ENCODE results near the gene RBM41.

Gene RBM41

GRCh38 chrX:107050195-107050709, 68.4 kb downstream of the RBM41 start:
- no peak overlapping the region for H3K4me3 ChIP-seq (ENCODE audit: low read depth, low read length)
- TF ChIP-seq CTCF (IDR thresholded peaks at IDR 0.05; ENCODE audit: low read depth, low read length, missing control alignments) = no peak
- no peaks in the 10 kb centered on the region for H3K27me3 ChIP-seq (replicated peaks)
- no peaks in the 10 kb centered on the region for H3K36me3 ChIP-seq (replicated peaks)
- no peak overlapping the region for H3K27ac ChIP-seq
- in situ Hi-C loops (cut with HindIII; ENCODE audit: low pct_ligation_motif_present, low sequenced_read_pairs) = no loop called here
- DNase-seq = no peak

GRCh38 chrX:107047622-107048021, 71.0 kb downstream of the RBM41 start:
- no peak for DNase-seq
- in situ Hi-C loops (cut with HindIII; ENCODE audit: low pct_ligation_motif_present, low sequenced_read_pairs) = no loop called here
- Histone ChIP-seq H3K4me3 (ENCODE audit: low read depth, low read length) (no peak overlapping the region), H3K27me3 (replicated peaks) (no peaks in the 10 kb centered on the region), H3K27ac (no peak overlapping the region), H3K36me3 (replicated peaks) (no peaks in the 10 kb centered on the region)
- TF ChIP-seq CTCF (IDR thresholded peaks at IDR 0.05; ENCODE audit: low read depth, low read length, missing control alignments) = no peak

GRCh38 chrX:107029752-107030151, 88.9 kb downstream of the RBM41 start:
- H3K27me3 ChIP-seq (replicated peaks) = no peaks in the 10 kb centered on the region
- no peak overlapping the region for H3K4me3 ChIP-seq (ENCODE audit: low read depth, low read length)
- no peak overlapping the region for H3K27ac ChIP-seq
- in situ Hi-C loops (cut with HindIII; ENCODE audit: low pct_ligation_motif_present, low sequenced_read_pairs) = no loop called here
- TF ChIP-seq CTCF (IDR thresholded peaks at IDR 0.05; ENCODE audit: low read depth, low read length, missing control alignments) = no peak
- H3K36me3 ChIP-seq (replicated peaks) = no peaks in the 10 kb centered on the region
- no peak for DNase-seq

GRCh38 chrX:107025545-107025944, 93.1 kb downstream of the RBM41 start:
- peak; percentile 60 for TF ChIP-seq CTCF (IDR thresholded peaks at IDR 0.05; ENCODE audit: low read depth, low read length, missing control alignments)
- Histone ChIP-seq H3K36me3 (replicated peaks) (no peaks in the 10 kb centered on the region), H3K27ac (no peak overlapping the region), H3K4me3 (ENCODE audit: low read depth, low read length) (no peak overlapping the region), H3K27me3 (replicated peaks) (no peaks in the 10 kb centered on the region)
- in situ Hi-C loops (cut with HindIII; ENCODE audit: low pct_ligation_motif_present, low sequenced_read_pairs) = no loop called here
- peak; percentile 8 for DNase-seq

- no peak for TF ChIP-seq CTCF (IDR thresholded peaks at IDR 0.05; ENCODE audit: low read depth, low read length, missing control alignments)
- Histone ChIP-seq H3K36me3 (replicated peaks) (no peaks in the 10 kb centered on the region), H3K27ac (no peak overlapping the region), H3K4me3 (ENCODE audit: low read depth, low read length) (no peak overlapping the region), H3K27me3 (replicated peaks) (no peaks in the 10 kb centered on the region)
- in situ Hi-C loops (cut with HindIII; ENCODE audit: low pct_ligation_motif_present, low sequenced_read_pairs) = no loop called here
- no peak for DNase-seq
These were observed 103.7 kb downstream of the RBM41 start for GRCh38 chrX:107014936-107015335.

All from brain microvascular endothelial cell (primary cell).